Measurements from ENCODE around the gene SCN5A. TPM values are rescaled to one million over a fixed set of nuclear protein-coding genes. Genes with fewer than 3 reads are reported as not detected.

Gene SCN5A
- total RNA-seq, 1 donor from 2014 or later: 166 TPM

- peak; percentile 58 for DNase-seq (ENCODE audit: low spot score)
- intact Hi-C loops (cut with DNase I): no loop called here
These were observed 40.5 kb downstream of the SCN5A start for GRCh38 chr3:38608961-38609360.

DNA sequence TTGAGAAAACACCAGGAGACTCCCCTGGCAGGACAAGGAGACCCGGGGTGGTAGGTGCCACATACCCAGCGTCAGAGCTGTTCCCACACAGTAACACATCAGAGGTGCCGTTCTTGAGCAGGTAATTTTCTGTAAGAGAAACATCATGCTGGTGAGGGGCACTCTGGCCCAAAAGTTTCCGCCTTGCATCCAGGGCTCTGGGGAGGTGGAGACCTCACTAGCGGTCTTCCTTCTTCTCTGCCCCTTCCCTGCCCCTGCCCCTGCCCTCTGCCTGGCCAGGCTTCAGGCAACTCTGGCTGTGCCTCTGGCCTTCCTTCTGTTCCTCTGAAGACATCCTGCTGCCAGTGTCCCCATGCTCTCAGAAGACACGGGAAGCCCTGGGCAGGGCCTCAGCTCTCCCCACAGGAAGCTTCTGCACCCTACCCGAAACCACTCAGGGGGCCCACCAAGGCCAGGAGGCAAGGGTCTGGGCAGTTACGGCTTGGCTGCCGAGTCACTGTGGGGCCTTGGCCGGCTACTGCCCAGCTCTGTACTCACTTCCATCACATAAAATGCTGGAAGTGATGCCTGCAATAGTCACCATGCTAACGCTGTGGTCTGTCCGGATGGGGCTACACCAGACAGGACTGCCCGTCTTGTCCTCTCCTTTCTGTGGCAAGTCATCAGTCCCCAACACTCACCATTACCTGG, 41.3 kb downstream of the SCN5A start:
- peak; percentile 61 for DNase-seq (ENCODE audit: low spot score)
- intact Hi-C loops (cut with DNase I): no loop called here

DNA sequence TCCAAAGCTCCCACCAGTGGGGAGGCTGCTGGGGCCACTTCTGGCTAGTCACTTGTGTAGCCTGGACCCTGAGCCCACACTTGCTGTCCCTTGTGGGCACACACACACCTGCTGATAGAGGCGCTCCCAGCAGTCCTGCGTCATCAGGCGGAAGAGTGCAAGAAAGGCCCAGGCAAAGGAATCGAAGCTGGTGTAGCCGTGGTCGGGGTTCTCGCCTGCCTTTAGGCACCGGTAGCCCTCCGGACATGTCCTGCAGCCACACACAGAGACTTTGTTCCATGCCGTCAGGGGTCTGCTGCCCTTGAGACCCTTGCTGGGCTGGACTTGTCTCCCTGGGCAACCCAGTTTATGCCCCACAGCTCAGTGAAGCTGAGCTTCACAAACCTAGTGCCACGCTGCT, 42.9 kb downstream of the SCN5A start:
- DNase-seq (ENCODE audit: low spot score): peak; percentile 53
- intact Hi-C loops (cut with DNase I): no loop called here

DNA sequence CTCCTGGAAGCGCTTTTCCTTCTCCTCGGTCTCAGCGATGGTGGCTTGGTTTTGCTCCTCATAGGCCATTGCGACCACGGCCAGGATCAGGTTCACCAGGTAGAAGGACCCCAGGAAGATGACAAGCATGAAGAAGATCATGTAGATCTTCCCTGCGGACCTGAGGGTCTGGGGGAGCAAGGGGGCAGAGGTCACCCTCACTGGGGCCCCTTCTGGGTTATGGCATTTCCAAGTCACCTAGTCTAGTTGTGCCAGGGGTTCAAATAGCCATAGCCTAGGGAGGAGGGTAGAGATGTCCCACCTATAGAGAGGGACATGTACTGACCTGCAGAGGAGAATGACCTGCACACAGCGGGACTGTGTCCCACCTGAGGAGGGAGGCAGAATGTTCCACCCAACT, 43.5 kb downstream of the SCN5A start:
- intact Hi-C loops (cut with DNase I): no loop called here
- DNase-seq (ENCODE audit: low spot score): peak; percentile 66

GRCh38 chr3:38604246-38604645, 45.2 kb downstream of the SCN5A start:
- peak; percentile 4 for DNase-seq (ENCODE audit: low spot score)
- intact Hi-C loops (cut with DNase I): no loop called here

DNA sequence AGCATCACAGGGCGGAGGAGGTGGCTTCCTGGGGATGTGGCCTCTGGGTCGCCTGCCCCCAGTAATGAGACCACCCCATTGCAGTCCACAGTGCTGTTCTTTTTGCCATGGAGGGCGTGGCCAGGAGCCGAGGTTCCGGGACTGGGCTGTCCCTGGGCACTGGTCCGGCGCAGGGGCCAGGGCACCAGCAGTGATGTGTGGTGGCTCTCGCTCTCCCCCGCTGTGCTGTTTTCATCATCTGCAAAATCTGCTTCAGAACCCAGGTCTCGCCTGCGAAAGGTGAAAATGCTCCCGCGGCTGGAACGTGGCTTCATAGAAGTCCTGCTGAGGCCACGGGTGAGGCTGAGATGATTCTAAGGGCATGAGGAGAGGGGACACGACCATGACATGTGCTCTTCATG, 45.8 kb downstream of the SCN5A start:
- intact Hi-C loops (cut with DNase I): no loop called here
- DNase-seq (ENCODE audit: low spot score): peak; percentile 60

DNA sequence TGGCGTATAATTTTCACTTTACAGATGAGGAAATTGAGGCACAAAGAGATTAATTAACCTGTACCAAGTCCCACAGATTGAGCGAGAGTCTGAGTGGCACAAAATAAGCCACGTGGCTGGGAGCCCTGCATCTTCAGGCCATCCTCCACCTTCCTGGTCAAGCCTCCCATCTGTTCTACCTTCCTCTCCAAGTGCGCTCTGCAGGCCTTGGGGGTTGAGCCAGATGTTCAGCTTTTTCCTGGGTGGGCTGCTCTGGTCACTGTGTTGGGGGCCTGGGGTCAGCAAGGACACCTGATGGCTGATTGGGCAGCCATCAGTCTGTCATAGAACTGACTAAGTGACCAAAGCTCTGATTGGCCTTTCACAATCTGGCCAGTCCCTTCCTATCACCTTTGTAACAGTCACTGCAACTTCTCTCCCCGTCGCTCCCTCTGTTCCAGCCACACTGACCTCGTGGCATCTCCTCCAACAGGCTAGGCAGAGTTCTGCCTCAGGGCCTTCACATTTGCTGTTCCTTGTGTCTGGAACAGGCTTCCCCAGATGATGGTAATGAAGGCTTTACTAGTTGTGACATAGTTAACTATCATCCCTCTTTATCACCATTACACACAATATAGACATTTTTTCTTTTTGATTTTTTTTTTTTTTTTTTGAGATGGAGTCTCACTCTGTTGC, 46.8 kb downstream of the SCN5A start:
- peak; percentile 55 for DNase-seq (ENCODE audit: low spot score)
- intact Hi-C loops (cut with DNase I): no loop called here

GRCh38 chr3:38601956-38602550, 47.4 kb downstream of the SCN5A start:
- intact Hi-C loops (cut with DNase I): no loop called here
- peak; percentile 47 for DNase-seq (ENCODE audit: low spot score)

GRCh38 chr3:38600551-38600950, 48.9 kb downstream of the SCN5A start:
- intact Hi-C loops (cut with DNase I): no loop called here
- peak; percentile 43 for DNase-seq (ENCODE audit: low spot score)

- intact Hi-C loops (cut with DNase I): no loop called here
- peak; percentile 9 for DNase-seq (ENCODE audit: low spot score)
These were observed 49.6 kb downstream of the SCN5A start for GRCh38 chr3:38599886-38600285.

DNA sequence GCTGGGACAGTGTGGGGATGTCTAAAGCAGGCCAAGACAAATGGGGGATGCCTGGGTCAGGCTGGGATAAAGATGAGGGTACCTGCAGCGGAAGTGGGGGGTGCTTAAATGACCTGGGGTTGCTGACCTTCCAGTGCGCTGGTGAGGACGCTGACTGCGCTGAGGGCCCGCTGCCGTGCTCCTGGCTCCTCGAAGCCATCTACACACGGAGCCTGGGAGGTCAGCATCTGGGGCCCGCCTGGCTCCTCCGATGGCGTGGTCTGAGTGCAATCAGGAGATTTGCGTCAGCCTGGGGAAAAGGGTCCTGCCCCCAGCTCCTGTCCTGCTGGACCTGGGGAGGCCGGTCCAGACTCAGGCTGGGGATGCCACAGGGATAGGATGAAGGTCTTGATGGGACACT, 50.7 kb downstream of the SCN5A start:
- intact Hi-C loops (cut with DNase I): no loop called here
- DNase-seq (ENCODE audit: low spot score): peak; percentile 46

DNA sequence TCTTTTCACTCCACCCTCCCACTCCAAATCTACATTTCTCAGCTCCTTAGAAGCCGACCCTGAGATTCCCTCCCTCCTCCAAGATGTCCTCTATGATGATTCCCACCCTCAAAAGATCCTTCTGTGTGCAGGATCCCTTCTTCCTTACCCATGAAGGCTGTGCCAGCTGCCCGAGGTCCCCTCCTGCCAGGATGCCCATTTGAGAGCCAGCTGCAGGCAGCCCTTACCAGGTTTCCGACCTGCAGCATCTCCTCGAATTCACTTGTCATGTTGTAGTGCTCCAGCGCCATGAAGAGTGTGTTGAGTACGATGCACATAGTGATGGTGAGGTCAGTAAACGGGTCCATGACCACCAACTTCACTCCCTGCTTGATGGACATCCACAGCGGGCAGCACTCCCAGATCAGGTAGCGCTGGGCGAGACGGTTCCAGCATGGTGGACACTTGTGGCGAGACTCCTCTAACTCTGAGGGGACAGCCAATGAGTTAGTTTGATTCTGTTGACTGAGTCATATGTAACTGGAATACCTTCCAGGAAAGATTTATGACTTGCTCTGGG, 51.9 kb downstream of the SCN5A start:
- peak; percentile 61 for DNase-seq (ENCODE audit: low spot score)
- intact Hi-C loops (cut with DNase I): no loop called here

GRCh38 chr3:38595393-38595792, 54.1 kb downstream of the SCN5A start:
- intact Hi-C loops (cut with DNase I): no loop called here

DNA sequence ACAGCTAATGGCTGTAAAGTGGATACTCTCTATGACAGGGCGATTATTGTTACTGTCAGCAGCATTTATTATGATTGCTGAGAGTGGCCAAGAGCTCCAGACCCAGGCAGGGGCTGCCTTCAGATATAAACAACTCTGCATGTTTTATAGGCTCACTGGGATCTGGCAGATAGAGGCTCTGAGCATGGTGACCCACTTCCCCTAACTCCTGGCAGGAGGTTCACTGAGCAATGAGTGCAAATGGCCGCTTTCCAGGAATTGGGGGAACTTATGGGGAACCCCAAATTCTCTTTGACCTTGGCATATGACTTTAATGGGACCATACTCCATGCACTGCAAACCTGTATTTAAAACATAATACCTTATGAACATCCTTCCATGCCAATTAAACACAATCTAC, 59.0 kb downstream of the SCN5A start:
- intact Hi-C loops (cut with DNase I): no loop called here
- peak; percentile 71 for DNase-seq (ENCODE audit: low spot score)

More at GRCh38 chr3:38595393-38595792, 54.1 kb downstream of the SCN5A start:
- no peak for DNase-seq (ENCODE audit: low spot score)

DNA sequence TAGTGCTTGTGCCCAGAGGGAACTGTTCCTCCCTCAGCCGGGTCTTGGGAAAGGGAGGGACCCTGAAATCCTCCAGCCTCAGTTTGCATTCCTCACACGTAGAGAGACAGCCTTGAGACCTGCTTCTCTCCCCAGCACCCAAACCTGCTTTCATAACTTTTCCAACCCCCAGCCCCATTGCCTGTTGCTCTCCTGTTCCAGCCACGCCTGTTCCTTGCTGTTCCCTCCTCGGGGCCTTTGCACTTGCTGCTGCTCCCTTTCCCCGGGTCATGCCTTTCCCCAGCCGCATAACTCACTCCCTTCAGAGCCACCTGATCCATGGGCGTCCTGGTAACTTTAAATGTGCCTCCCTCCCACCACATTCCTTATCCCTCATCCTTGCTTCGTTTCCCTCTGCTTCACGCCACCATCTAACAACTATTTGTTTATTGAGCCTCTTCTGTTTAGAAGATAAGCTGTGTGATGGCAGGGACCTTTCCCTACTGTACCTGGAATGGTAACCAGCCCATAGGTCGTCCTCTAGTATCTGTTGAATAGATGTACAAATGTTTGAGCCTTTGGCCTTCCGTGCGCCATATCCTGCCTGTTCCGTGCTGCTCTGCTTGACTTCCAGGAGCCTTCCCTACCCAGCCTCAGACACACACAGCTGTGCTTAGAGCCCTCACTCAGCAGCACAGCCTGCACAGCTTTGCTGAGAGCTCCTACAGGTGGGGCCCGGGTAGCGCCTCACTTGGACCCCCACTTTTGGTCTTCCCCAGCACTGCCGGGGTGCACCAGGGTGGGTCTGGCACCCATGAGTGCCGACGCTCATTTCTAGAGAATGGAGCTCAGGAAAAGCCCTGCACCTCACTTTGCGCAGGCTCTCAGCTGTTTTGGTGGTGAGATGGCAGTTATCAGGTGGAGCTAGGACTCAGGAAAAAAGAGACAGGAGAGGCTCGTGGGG, 60.2 kb downstream of the SCN5A start:
- peak; percentile 68 for DNase-seq (ENCODE audit: low spot score)
- intact Hi-C loops (cut with DNase I): no loop called here

DNA sequence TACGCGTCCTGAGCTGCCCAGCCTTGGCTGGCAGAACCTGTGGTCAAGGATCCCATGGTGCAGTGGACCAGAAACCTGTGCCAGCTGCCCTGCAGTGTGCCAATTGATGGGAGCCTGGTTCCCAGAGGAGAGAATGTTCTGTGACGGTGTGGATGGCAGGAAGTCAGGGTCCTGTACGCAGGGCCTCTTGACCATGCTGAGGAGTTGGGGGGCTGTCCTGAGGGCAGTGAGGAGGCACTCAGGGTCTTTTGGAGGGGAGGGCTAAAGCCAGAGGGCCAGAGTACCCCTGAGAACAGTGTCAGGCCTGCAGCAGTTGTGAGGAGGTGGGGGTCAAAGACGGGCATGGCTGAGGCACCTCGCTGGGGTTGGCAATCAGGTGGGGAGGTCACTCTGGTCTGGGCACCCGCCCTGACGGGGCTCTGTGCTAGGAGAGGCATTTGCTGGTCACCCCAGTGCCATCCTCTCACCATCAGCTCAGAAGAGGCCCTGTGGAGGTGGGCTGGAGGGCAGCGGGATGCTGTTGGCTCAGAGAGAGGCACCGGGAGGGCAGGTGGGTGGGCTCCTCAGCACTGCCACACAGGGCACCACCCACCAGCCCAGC, 61.0 kb downstream of the SCN5A start:
- peak; percentile 71 for DNase-seq (ENCODE audit: low spot score)

GRCh38 chr3:38587548-38588131, 61.8 kb downstream of the SCN5A start:
- intact Hi-C loops (cut with DNase I): no loop called here
- DNase-seq (ENCODE audit: low spot score): peak; percentile 62

More for the DNA sequence above, 61.0 kb downstream of the SCN5A start:
- intact Hi-C loops (cut with DNase I): no loop called here

DNA sequence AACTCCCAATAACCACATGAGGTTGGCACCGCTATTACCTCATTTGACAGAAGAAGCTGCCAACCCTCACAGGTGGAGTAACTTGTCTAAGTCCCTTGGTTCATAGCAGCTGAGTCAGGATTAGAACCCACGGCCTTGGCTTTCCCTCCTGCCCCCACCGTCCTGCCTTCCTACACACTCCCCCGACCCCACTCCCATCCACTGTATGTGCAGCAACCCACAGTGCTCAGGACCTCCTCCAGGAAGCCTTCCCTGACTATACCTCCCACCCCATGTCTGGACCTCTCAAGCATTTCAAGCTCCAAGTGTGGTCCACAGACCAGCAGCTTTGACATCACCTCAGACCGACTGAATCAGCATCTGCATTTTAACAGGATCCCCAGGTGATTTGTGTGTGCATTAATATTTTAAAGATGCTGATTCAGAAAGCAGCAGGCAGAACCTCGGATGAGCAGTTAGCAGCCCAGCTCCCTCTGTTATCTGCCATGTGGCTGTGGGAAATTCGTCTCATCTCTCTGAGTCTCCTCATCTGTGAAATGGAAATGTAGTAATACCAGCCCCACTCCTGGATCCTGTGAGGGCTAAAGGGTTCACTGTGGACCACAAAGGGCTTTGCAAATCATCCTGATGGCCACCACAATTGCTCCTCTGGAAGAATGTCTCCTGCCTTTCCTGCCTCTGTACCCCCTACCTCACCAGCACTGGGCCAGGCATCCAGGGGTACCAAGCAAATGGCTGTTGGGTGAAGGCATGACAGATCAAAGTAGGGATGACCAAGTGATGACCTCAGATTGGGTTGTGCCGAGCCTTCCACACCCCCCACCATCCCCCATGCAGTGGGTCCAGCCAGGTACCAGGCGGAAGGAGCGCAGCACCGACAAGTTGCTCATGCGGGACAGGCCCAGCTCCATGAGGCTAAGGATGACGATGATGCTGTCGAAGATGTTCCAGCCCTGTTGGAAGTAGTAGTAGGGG, 62.7 kb downstream of the SCN5A start:
- intact Hi-C loops (cut with DNase I): no loop called here
- peak; percentile 63 for DNase-seq (ENCODE audit: low spot score)
